HG03159 (cell line): Measurements from ENCODE around the gene PHACTR3.

Source experiments
- ATAC-seq: cut with Tn5 transposase; IDR thresholded peaks from one replicate; pipeline ENCODE4 v1.9.1; 2021; ENCODE audit warnings: mild to moderate bottlenecking, moderate library complexity; ENCODE audit not compliant: unreplicated experiment

The PHACTR3 gene

GRCh38 chr20:59573837-59574236 lies 30.5 kb upstream of the PHACTR3 start:
- no peak for ATAC-seq

- no peak for ATAC-seq
These were observed 30.0 kb upstream of the PHACTR3 start for GRCh38 chr20:59574308-59574707.

GRCh38 chr20:59575216-59575615 lies 29.1 kb upstream of the PHACTR3 start:
- ATAC-seq, result no peak

GRCh38 chr20:59575653-59576052 lies 28.7 kb upstream of the PHACTR3 start:
- ATAC-seq, result no peak

GRCh38 chr20:59576216-59576953 lies 28.0 kb upstream of the PHACTR3 start:
- ATAC-seq, result no peak

- no peak for ATAC-seq
These were observed 27.1 kb upstream of the PHACTR3 start for GRCh38 chr20:59577037-59577808.

GRCh38 chr20:59577809-59578435 lies 26.4 kb upstream of the PHACTR3 start:
- no peak for ATAC-seq

- ATAC-seq, result no peak
These were observed 25.6 kb upstream of the PHACTR3 start for GRCh38 chr20:59578436-59579403.

- no peak for ATAC-seq
These were observed 24.8 kb upstream of the PHACTR3 start for GRCh38 chr20:59579404-59580145.

- ATAC-seq, result no peak
These were observed 24.0 kb upstream of the PHACTR3 start for GRCh38 chr20:59580146-59580946.

GRCh38 chr20:59580991-59581401 lies 23.3 kb upstream of the PHACTR3 start:
- no peak for ATAC-seq

GRCh38 chr20:59581993-59582679 lies 22.2 kb upstream of the PHACTR3 start:
- ATAC-seq, result no peak

GRCh38 chr20:59583428-59584277 lies 20.7 kb upstream of the PHACTR3 start:
- ATAC-seq, result no peak

- ATAC-seq, result no peak
These were observed 19.9 kb upstream of the PHACTR3 start for GRCh38 chr20:59584278-59584925.

GRCh38 chr20:59585714-59586409 lies 18.5 kb upstream of the PHACTR3 start:
- ATAC-seq, result no peak

GRCh38 chr20:59586613-59587012 lies 17.7 kb upstream of the PHACTR3 start:
- no peak for ATAC-seq

- no peak for ATAC-seq
These were observed 16.8 kb upstream of the PHACTR3 start for GRCh38 chr20:59587570-59587969.
